Panc1 (cell line): Measurements from ENCODE around the gene GLRX. TPM values are rescaled to one million over a fixed set of nuclear protein-coding genes. Genes with fewer than 3 reads are reported as not detected.
A peak's percentile ranks its signal among the peaks of the same experiment; 100 is the strongest.

Experiments
- ATAC-seq: fragments of 200-7000 bp; cut with Tn5 transposase; 2 replicates; pipeline ENCODE4 v1.9.1; 2020; ENCODE audit warnings: mild to moderate bottlenecking, moderate library complexity
- BruUV-seq: library from RNA; stranded (reverse); fragments of 400-500 nt; replicated peaks from 2 replicates; lab custom pipeline; 2021; lab: Mats Ljungman, UMichigan
- CTCF ChIA-PET: fragments of 300-600 bp; sonication (Branson Sonifier 250); formaldehyde crosslinking; loops from one replicate; lab custom pipeline; 2022; ENCODE audit warnings: antibody characterized with exemption; lab: Charles Lee
- POLR2A ChIA-PET: fragments of 300-600 bp; sonication (Branson Sonifier 250); formaldehyde crosslinking; loops from one replicate; lab custom pipeline; 2022; ENCODE audit warnings: antibody characterized with exemption; lab: Charles Lee
- DNase-seq: peaks from one replicate; pipeline ENCODE4 v3.0.0-alpha.2; 2010; ENCODE audit warnings: low read depth, low spot score
- H3K27ac ChIP-seq: 2 replicates; pipeline ENCODE4 v1.5.1; 2011; ENCODE audit warnings: mild to moderate bottlenecking, low read length, inconsistent platforms
- H3K27me3 ChIP-seq: fragments of 200-500 bp; sonication (Bioruptor generic); 2 replicates; pipeline ENCODE4 v1.6.0; 2014; ENCODE audit warnings: low read length, inconsistent platforms; ENCODE audit not compliant: control insufficient read depth, insufficient read depth
- H3K36me3 ChIP-seq: fragments of 200-500 bp; sonication (Bioruptor generic); 2 replicates; pipeline ENCODE4 v1.5.1; 2014; ENCODE audit warnings: inconsistent platforms, mild to moderate bottlenecking, low read length, moderate library complexity; ENCODE audit not compliant: control insufficient read depth, insufficient read depth
- H3K4me1 ChIP-seq: 2 replicates; pipeline ENCODE4 v1.5.1; 2011; ENCODE audit warnings: inconsistent platforms, mild to moderate bottlenecking, low read length, moderate library complexity; ENCODE audit not compliant: control insufficient read depth, insufficient read depth
- H3K4me3 ChIP-seq, 2 experiments: 2 replicates each; pipeline ENCODE4 v1.5.1; 2011 to 2012; ENCODE audit warnings: low read depth in 2 of 2, low read length in 2 of 2, mild to moderate bottlenecking in 2 of 2, inconsistent platforms in 1 of 2, moderate library complexity in 1 of 2
- H3K9me3 ChIP-seq: fragments of 200-500 bp; sonication (Bioruptor generic); 2 replicates; pipeline ENCODE4 v1.5.1; 2014; ENCODE audit warnings: low read depth, mild to moderate bottlenecking, inconsistent platforms, low read length, moderate library complexity; ENCODE audit not compliant: control insufficient read depth, insufficient read depth
- CTCF ChIP-seq: fragments of 450-650 bp; IDR thresholded peaks from 2 replicates; pipeline ENCODE4 v1.5.1; 2017; ENCODE audit warnings: mild to moderate bottlenecking
- POLR2AphosphoS5 ChIP-seq: IDR thresholded peaks from 2 replicates; pipeline ENCODE4 v1.6.1; 2012; ENCODE audit warnings: mild to moderate bottlenecking, low read depth, low read length, moderate library complexity
- REST ChIP-seq, 2 experiments: IDR thresholded peaks; 2 replicates each; pipeline ENCODE4 v1.6.1; 2011 to 2012; ENCODE audit warnings: low read depth in 2 of 2, control low read depth in 1 of 2, low read length in 1 of 2, mild to moderate bottlenecking in 1 of 2, moderate library complexity in 1 of 2; ENCODE audit not compliant: insufficient read depth in 1 of 2
- SIN3A ChIP-seq: IDR thresholded peaks from 2 replicates; pipeline ENCODE4 v1.6.1; 2012; ENCODE audit warnings: low read depth, mild to moderate bottlenecking, low read length, moderate library complexity, borderline replicate concordance; ENCODE audit not compliant: insufficient read depth
- TCF7L2 ChIP-seq: IDR thresholded peaks from 2 replicates; pipeline ENCODE4 v1.6.1; 2011; ENCODE audit warnings: mild to moderate bottlenecking, low read depth, low read length, inconsistent platforms
- in situ Hi-C: cut with HindIII; loops from 2 replicates; pipeline ENCODE4 v1.10.0; 2016; ENCODE audit warnings: low sequenced_read_pairs, low pct_unique_long_range_greater_than_20kb
- intact Hi-C: fragments of 100-400 bp; cut with micrococcal nuclease; formaldehyde crosslinking; loops from one replicate; pipeline ENCODE4 v1.10.0; 2022; ENCODE audit not compliant: unreplicated experiment
- total RNA-seq: library from RNA; stranded (reverse); gene quantifications from one replicate; pipeline ENCODE4 v1.2.1, GENCODE V29; 2021; ENCODE audit not compliant: unreplicated experiment

Gene GLRX
- total RNA-seq, 1 experiment from 2014 or later = 5.8 TPM

- BruUV-seq = no TSS peak
- in situ Hi-C loops (no loop called here), intact Hi-C loops (loop anchor here (1.0 kb wide), 2 partner anchors 66 to 137 kb away; no protein-coding TSS in a partner anchor)
- Histone ChIP-seq H3K4me3 (no peak overlapping the region), H3K9me3 (no peaks in the 10 kb centered on the region), H3K27me3 (no peaks in the 10 kb centered on the region), H3K4me1 (no peaks in the 10 kb centered on the region), H3K36me3 (0 out of 2 replicates have a peak, but pooled peaks cover 10% of the 10 kb centered on the region), H3K27ac (no peak overlapping the region)
- DNase-seq (peak; percentile 73), ATAC-seq (peak; percentile 98)
- CTCF ChIA-PET = interaction anchor here (0.7 to 1.6 kb wide), 11 partner anchors 11 to 137 kb away, joined by 3 to 11 read pairs (median 4); no protein-coding TSS in a partner anchor
- TF ChIP-seq CTCF (peak; percentile 94), REST (IDR thresholded peaks at IDR 0.05; ENCODE audit: insufficient read depth in 1 of 2, low read depth in 2 of 2, low read length in 1 of 2) (no peak)
- POLR2A ChIA-PET = no interaction called here
Observed at GRCh38 chr5:95781101-95781583, 41.4 kb downstream of the GLRX start.

- BruUV-seq = no TSS peak
- POLR2A ChIA-PET = no interaction called here
- CTCF ChIA-PET = interaction anchor here (0.7 to 1.6 kb wide), 8 partner anchors 10 to 136 kb away, joined by 3 to 11 read pairs (median 4); no protein-coding TSS in a partner anchor
- TF ChIP-seq POLR2AphosphoS5 (no peak), TCF7L2 (no peak; the same call in 1 of the 2 replicates), REST (IDR thresholded peaks at IDR 0.05; ENCODE audit: insufficient read depth in 1 of 2, low read depth in 2 of 2, low read length in 1 of 2) (no peak), CTCF (no peak), SIN3A (no peak)
- Histone ChIP-seq H3K4me3 (no peak overlapping the region), H3K27ac (no peak overlapping the region), H3K27me3 (no peaks in the 10 kb centered on the region), H3K9me3 (no peaks in the 10 kb centered on the region), H3K36me3 (peaks cover 10% of the 10 kb centered on the region; the same call in 1 of the 2 replicates), H3K4me1 (no peaks in the 10 kb centered on the region)
- intact Hi-C loops = no loop called here
- peak; percentile 35; the same call in 1 of the 2 replicates for ATAC-seq
- in situ Hi-C loops = no loop called here
- DNase-seq = no peak
Observed at GRCh38 chr5:95780597-95780996, 41.9 kb downstream of the GLRX start.
